Measurements from ENCODE around the gene KBTBD2.

GRCh38 chr7:32892521-32893206 is 1.1 kb upstream of the KBTBD2 start:
- TF ChIP-seq EZH2 (IDR thresholded peaks at IDR 0.05; ENCODE audit: low read length, unreplicated experiment) = no peak
- TF ChIP-seq CTCF (conservative IDR thresholded peaks at IDR 0.05; ENCODE audit: low read depth, low read length) = no peak
- TF ChIP-seq EZH2phosphoT487 (IDR thresholded peaks at IDR 0.05; ENCODE audit: borderline replicate concordance, low read length) = no peak
